ENCODE results near the gene FAM43B.

Gene FAM43B

GRCh38 chr1:20590306-20590777 is 38.0 kb downstream of the FAM43B start:
- Mint-ChIP-seq H3K27me3 (ENCODE audit: low read depth) (no peaks in the 10 kb centered on the region), H3K4me3 (peak overlapping the region in 2 of 3 experiments; percentile 7 to 9), H3K4me1 (peaks cover 18% of the 10 kb centered on the region), H3K36me3 (ENCODE audit: low read depth) (no peaks in the 10 kb centered on the region), H3K27ac (peak overlapping the region; percentile 96 to 98 (median 98)), H3K9me3 (no peaks in the 10 kb centered on the region)
- TF ChIP-seq CTCF (IDR thresholded peaks at IDR 0.05; ENCODE audit: unreplicated experiment in 3 of 3): no peak

GRCh38 chr1:20593756-20594155 is 41.4 kb downstream of the FAM43B start:
- Mint-ChIP-seq H3K4me1 (peaks cover 22% of the 10 kb centered on the region), H3K36me3 (ENCODE audit: low read depth) (no peaks in the 10 kb centered on the region), H3K27ac (no peak overlapping the region), H3K4me3 (no peak overlapping the region), H3K27me3 (ENCODE audit: low read depth) (no peaks in the 10 kb centered on the region), H3K9me3 (no peaks in the 10 kb centered on the region)
- no peak for TF ChIP-seq CTCF (IDR thresholded peaks at IDR 0.05; ENCODE audit: unreplicated experiment in 3 of 3)

- no peaks in the 10 kb centered on the region for H3K27me3 Mint-ChIP-seq (ENCODE audit: low read depth)
- no peak overlapping the region for H3K4me3 Mint-ChIP-seq
- H3K36me3 Mint-ChIP-seq (ENCODE audit: low read depth): no peaks in the 10 kb centered on the region
- no peaks in the 10 kb centered on the region for H3K9me3 Mint-ChIP-seq
- no peak for TF ChIP-seq CTCF (IDR thresholded peaks at IDR 0.05; ENCODE audit: unreplicated experiment in 3 of 3)
- H3K27ac Mint-ChIP-seq: no peak overlapping the region
- peaks cover 14% of the 10 kb centered on the region for H3K4me1 Mint-ChIP-seq
These were observed 42.4 kb downstream of the FAM43B start for GRCh38 chr1:20594746-20595145.

- Mint-ChIP-seq H3K4me1 (peaks cover 4% of the 10 kb centered on the region), H3K36me3 (ENCODE audit: low read depth) (no peaks in the 10 kb centered on the region), H3K27me3 (ENCODE audit: low read depth) (no peaks in the 10 kb centered on the region), H3K9me3 (no peaks in the 10 kb centered on the region), H3K4me3 (no peak overlapping the region), H3K27ac (peak overlapping the region in 1 of 3 experiments; percentile 60)
- TF ChIP-seq CTCF (IDR thresholded peaks at IDR 0.05; ENCODE audit: unreplicated experiment in 3 of 3): no peak
These were observed 43.7 kb downstream of the FAM43B start for GRCh38 chr1:20596106-20596505.

GRCh38 chr1:20597650-20598049 is 45.3 kb downstream of the FAM43B start:
- Mint-ChIP-seq H3K4me3 (no peak overlapping the region), H3K27ac (no peak overlapping the region), H3K27me3 (ENCODE audit: low read depth) (no peaks in the 10 kb centered on the region), H3K4me1 (peaks cover 4% of the 10 kb centered on the region), H3K36me3 (ENCODE audit: low read depth) (no peaks in the 10 kb centered on the region), H3K9me3 (no peaks in the 10 kb centered on the region)
- no peak for TF ChIP-seq CTCF (IDR thresholded peaks at IDR 0.05; ENCODE audit: unreplicated experiment in 3 of 3)

- no peak overlapping the region for H3K27ac Mint-ChIP-seq
- no peaks in the 10 kb centered on the region for H3K36me3 Mint-ChIP-seq (ENCODE audit: low read depth)
- no peak for TF ChIP-seq CTCF (IDR thresholded peaks at IDR 0.05; ENCODE audit: unreplicated experiment in 3 of 3)
- H3K9me3 Mint-ChIP-seq: no peaks in the 10 kb centered on the region
- H3K4me3 Mint-ChIP-seq: no peak overlapping the region
- no peaks in the 10 kb centered on the region for H3K27me3 Mint-ChIP-seq (ENCODE audit: low read depth)
- peaks cover 4% of the 10 kb centered on the region for H3K4me1 Mint-ChIP-seq
These were observed 47.8 kb downstream of the FAM43B start for GRCh38 chr1:20600156-20600555.

Measured in nephron (organoid).